GM18861 (cell line): Measurements from ENCODE around the gene RPS14.
"Not testable (repeated sequence)": the region's sequence is repeated elsewhere in the genome, so short reads cannot be mapped to it uniquely, and the experiment has no call there.

Experiments
- ATAC-seq: cut with Tn5 transposase; IDR thresholded peaks from one replicate; pipeline ENCODE4 v1.9.1; 2021; ENCODE audit not compliant: unreplicated experiment

RPS14 gene

DNA sequence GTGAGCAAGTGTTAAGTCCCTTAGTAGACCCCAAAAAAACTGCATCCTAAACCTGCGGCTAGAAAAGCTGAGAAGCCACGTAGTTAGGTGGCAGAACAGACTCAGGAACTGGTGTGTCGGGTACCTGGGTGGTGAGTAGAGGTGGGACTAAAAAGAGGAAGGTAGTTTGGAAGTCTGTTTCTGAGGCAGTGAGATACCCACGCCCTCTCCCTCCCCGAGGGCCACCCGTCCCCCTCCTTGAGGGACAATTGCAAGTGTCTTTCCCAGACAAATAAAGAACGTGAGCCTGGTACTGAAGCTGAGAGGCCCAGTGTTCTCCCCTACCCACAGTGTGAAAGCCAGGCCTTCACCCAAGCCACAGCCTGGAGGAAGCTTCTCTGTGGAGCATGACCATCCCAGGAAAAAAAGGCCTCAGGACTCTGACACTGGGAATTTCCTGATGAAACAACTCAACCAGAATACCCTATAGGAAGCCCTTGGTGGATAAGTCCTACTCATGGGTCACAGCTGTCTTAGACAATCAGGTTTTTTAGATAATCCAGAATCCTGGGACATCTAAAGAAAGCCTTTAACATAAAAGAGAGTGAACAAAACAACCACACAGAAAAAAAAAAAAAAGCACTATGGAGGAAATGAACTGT lies 29.8 kb downstream of the RPS14 start:
- peak; percentile 72 for ATAC-seq

DNA sequence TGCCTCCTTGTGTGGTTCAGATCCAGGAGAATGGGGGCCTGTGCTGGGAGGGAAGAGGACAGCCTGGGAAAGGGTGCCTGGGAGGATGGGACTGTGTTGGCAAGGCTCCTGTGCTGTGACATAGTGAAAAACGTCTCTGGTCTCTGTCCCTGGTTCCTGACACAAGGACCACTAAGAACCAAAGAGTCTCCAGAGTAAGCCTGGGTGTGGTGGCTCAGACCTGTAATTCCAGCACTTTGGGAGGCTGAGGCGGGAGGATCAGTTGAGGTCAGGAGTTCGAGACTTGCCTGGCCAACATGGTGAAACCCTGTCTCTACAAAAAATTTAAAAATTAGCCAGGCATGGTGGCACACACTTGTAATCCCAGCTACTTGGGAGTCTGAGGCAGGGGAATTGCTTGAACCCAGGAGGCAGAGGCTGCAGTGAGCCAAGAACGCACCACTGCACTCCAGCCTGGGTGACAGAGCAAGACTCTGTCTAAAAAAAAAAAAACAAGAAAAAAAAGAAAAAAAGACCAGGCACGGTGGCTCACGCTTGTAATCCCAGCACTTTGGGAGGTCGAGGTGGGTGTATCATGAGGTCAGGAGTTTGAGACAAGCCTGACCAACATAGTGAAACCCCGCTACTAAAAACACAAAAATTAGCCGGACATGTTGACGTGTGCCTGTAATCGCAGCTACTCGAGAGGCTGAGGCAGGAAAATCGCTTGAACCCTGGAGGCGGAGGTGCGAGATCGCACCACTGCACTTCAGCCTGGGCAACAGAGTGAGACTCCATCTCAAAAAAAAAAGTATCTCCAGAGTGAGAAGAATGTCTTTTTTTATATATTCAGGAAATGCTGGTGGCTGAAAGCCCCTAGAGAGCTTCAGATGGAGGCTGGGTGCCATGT lies 35.4 kb downstream of the RPS14 start:
- ATAC-seq: not testable (repeated sequence)

DNA sequence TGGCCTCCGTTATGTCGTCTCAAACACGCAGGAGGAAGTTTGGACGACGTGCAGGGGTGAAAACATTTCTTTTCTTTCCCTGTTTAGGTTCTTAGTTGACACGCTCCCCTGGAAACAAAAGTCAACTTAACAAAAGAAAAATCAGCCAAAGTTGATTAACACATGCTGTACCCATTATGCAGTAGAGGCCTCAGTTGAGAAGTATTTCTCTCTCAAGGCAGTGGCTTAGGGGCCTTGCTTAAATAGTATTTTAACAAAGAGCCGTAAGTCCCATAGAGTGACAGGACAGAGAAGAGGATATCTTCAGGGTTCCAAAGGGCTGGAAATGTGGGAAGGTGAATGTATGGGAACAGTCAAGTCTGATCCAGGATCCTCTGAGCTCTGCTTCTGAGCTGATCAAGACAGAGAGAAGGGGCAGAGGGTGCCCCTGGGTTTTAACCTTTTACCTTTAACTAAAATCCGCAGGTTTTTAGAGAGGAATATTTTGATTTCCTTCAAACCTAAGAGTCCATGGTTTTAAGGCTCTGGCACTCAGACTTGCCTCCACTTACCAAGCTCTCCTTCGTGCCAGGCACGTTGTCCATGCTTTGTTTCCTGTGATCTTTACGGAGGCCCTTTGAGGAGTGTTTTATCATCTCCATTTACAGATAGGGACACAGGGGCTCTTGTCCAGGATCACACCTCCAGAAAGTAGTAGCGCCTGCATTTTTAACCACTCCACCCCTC lies 36.2 kb downstream of the RPS14 start:
- ATAC-seq: no peak

DNA sequence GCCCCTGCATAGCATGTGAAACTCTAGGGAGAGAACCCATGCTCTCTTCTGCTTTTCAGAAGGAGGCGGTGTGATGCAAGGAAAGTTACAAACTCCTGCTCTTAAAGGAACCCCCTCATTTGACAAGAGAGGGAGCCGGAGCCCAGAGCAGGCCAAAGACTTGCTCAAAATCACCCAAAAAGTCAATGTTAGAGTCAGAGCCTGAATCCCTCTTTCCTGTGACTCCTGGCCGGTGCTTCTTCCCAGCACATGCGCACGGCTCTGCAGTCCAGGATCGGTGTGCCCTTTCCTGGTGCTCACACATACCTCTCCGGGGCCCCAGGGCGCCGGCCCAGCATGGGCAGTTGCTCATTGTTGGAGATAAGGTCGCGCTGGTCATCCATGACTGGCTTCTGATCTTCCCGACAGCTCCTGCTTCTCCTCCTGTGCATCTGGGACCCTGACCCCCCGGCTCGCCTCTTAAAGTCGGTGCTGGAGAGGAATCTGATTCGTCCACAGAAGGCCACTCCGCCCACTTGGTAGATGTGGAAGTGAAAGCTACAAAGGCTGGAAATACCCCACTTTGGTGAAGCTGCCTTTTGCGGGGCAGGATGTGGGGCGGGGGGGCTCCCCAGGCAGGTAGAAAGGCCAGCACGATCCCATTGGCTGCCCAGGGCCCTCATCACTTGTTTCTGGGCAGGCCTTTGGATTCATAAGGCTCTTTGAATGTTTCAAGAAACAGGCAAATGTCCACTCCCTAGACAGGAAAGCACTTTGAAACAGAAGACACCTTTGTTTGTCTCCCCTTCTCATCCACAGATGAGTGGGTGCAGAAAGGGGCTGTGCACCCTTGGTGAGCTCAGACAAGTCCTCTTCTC lies 37.0 kb downstream of the RPS14 start, which contains the start of gene CD74:
CD74 (minus strand) TSS at position 592 of the 857 bp plus-strand sequence; CDS start at position 431, 161 bp downstream.
- peak; percentile 60 for ATAC-seq

DNA sequence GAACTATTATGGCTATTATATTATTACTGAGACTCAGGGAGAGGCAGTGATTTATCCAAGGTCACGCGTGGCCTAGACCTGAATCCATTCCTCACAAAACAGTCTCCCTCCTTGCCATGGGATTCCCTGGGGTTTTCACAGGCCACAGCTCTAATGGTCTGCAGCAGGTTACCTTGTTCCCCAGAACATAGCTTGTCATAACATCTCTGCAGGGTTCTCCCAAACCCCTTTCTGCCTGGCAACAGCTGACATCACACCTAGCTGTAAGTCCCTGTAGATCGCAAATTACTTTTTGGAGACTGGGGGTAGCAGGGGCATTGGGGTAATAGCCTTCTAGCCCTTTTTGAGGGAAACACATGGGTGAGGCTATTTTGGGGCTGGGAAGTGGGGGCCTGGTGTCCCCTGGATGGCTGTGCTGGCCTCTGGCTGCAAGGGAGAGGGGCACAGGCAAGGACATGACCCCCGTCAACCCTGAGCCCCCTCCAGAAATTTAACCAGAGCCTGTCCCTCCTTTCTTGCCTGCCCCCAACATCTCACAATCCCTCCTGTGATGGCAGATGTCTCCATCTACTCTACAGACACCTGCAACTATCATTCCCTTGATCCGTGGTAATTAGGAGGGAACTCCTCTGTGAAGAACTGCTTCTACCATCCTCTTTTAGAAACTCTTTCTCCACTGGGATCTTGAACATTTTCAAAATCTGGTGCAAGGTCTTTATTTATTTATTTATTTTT lies 38.1 kb downstream of the RPS14 start:
- no peak for ATAC-seq

DNA sequence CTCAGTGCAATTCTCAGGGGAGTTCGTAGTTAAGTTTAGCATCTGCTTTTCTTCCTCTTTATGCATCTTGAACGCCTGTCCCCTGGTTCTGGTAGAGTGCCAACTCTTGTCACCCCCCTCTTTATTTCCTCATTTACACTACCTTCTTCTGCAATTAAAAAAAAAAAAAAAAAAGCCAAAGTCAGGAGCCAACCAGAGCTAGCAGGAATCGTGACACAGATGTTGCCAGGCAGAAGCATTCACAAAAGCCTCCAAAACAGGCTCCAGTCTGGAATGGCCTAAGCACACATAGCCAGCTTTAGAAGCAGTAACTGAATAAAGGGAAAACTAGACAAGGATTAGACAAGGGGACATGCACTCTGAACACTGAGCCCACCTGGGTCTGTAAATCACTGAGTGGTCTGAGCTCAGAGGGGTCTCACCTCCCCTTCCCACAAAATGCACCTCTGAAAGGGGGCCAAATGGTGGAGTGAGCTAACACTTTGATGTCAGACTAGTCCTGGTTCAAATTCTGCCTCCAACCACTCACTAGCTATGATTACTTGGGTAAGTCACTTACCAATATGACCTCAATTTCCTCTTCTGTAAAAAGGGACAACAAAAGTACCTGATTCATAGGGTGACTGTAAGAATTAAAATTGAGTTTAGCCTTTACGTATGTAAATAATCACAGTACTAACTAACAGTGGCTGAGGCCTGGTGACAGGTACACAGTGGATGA lies 38.9 kb downstream of the RPS14 start:
- ATAC-seq: no peak

DNA sequence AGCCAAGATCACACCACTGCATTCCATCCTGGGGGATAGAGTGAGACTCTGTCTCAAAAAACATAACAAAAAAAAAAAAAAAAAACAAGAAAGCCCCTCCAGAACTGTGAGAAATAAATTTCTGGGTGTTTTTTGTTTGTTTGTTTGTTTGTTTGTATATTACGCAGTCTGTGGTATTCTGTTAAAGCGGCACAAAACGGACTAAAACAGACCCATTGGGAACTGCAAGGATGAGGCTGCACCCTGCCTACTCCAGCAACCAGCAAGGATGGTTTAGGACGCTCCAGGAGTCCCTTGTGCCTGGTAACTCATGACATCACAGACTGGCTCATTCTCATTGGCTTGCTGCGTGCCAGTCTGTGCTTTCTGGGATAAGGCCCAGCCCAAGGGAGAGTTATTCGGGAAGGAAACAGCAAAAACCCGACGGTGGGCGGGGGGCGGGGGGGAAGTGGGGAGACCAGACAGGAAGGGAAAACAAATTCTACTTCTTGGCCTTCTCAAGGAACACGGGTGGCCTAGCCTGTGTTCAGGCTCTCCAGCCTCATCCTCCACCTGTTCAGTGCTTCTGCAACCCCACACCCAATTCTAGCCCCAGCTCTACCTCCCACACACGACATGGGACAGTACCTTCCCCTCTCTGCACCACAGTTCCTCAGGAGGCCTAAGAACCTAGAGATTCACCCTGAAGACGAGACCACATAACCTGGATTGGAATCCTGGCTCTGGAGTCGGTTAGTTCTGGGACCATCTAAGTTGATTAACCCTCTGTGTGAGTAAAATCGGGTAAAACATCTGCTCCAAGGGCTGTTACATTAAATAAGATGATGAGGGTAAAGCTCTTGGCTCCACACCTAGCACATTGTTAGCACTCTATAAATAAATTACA lies 39.7 kb downstream of the RPS14 start:
- peak; percentile 21 for ATAC-seq

DNA sequence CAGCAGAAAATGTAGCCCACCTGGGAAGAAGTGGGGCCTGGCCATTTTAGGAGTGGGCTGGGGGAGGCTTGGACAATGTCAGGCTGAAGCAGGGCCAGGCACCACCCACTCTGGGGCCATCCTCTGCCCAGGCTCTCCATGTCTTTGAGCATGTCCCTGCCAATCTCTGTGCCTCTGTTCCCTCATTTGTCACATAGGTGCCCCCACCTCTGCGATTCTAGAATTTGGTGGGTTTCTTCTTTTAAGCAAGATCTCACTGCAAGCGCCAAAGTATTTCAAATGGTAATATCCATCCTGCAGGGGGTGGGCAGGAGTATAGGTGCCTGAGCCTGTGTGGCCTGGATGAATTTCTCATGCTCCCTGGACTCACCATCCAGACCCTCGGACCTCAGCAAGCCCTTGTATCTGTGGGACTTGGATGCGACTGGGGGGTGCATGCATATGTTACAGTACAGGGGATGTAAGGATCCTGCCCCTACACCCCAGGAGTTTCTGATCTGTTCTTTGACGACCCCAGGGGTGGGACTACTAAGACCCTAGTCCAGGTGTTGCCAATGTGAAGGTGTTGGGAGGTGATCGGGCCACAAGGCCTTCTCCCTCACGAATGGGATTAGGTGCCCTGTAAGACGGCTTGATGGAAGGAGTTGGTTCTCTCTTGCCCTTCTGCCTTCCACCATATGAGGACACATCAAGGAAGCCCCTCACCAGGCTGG lies 41.2 kb downstream of the RPS14 start:
- ATAC-seq: no peak

DNA sequence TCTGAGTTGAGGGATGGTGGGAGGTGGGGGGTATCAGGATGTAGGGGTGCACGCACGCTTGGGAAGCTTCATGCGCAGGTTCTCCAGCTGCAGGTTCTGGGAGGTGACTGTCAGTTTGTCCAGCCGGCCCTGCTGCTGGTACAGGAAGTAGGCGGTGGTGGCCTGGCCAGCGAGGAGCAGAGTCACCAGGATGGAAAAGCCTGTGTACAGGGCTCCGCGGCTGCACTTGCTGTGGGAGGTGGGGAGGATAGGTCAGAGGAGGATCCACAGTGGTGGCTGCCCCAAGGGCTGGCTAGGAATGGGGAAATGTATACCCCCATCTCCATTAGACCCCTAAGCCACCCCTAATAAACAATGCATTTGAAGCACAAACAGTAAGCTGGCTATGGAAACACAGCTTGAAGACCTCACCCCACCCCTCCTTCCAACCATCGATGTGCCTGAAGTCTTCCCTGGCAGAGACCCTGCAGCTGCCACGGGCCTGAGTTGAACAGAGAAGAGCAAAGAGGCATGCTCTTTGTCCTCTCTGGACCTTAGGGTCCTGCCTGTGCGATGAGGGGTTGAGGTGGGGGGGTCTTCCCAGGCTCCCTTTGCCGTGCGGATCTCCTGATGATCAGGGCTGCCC lies 42.3 kb downstream of the RPS14 start:
- no peak for ATAC-seq

DNA sequence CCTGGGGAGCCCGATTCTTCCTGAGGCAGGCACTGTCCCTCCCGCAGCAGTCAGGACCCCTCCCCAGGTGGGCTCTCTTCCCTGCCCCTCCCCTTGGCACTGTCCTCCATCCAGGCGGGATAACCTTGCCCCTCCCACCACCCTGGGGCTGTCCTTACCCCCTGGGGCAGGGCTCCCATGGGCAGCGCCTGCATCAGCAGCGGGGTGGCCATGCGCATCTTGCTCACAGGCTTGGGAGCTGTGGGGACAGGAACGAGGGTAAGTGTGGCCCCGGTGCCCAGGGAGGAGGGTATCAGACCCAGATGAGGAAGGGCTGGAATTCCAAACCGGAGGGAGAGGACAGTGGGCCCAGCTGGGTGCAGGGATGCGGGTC lies 42.8 kb downstream of the RPS14 start:
- no peak for ATAC-seq

DNA sequence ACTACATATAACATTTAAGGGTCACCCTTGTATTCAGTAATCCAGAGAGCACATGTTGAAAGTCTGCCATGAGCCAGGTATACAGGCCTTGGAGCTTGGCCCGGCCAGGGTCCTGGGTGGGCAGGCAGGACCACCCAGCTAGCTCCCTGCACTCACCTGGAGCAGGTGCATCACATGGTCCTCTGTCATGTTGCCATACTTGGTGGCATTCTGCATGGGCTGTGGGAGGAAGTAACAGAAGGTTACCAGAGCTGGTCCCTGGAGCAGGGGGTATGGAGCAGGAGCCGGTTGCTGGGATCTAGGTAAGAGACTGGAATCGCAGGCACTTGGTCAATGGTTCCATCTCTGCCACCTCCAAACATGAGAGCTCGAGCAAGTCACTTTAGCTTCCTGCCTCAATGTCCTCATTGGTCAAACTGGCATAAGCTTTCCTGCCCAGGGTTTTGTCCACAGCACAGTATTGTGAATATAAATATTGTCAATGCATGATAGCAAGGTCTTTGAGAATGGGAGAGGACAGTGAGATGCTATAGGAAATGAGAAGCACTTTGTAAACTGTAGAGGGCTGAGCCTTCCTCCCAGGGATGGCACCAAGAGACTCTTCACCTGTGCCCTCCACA lies 43.3 kb downstream of the RPS14 start:
- no peak for ATAC-seq

DNA sequence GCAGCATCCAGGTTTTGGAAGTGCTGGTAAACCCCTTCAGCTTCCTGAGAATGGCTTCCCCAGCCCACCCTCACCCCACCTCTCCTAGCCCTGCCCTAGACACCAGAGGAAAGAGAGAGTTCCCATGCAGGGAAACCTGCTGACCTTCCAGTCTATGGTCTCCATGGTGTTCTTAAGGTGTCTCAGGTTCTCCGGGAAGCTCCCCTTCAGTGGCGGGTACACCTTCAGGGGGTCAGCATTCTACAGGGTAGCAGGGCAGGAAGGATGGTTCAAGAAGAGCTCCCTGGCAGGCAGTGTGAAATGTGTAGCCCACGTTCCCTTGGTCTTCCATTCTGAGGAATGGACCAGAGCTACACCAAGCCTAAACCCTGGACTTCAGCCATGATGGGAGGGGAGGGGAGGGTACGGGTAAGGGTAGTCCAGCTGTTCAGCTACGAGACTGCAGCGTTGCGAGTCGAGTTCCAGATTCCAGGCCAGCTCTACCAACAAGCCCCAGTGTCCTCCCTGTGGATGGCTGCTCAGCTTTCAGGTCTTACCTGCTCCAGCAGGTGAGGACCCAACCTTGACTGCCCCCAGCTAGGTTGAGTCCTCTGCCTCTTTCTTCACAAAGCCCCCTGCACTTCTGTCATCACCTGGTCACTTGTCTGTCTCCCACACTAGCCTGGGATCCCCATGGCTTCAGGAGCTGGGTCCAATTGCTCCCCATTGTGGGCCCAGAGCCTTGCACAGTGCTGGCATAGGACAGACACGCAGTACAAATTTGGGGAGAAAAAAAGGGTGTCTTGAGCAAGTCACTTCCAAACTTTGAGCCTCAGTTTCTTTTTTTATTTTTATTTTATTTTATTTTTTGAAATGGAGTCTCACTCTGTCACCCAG lies 44.4 kb downstream of the RPS14 start:
- ATAC-seq: no peak

DNA sequence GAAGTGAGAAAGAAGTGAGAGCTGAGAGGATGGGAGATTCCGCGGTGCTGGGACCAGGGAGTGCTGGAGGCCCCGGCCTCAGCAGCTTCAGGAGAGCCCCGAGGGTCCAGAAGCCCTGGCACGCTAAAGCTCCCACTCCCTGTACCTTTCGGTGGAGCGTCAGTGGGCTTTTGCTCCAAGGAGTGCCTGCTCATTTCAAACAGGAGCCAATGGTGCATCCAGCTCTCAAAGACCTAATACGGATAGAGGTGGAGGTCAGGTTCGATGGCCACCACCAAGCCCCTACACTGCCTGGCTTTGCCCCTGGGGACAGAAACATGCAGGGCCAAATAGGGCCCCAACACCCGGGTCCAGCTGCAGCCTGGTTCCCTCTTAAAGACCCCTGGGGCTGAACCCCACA lies 45.0 kb downstream of the RPS14 start:
- ATAC-seq: no peak

DNA sequence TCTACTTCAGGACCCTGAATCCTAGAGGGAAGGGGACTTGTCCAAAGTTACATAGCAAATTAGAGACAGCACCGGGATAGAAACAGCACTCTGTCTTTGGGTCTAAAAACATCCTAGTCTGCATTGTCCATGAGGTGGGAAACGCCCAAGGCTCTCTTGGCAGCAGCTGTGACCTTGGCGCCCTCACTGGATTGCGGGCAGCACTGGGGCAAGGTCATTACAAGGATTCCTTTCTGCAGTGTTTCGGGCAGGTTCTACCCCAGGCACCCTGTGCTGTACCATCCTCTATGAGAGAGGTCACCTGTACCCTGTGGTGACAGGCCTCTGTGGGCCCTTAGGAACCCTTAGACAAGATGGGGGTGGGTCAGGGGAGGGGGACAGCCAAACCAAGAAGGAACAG lies 45.4 kb downstream of the RPS14 start:
- ATAC-seq: no peak

DNA sequence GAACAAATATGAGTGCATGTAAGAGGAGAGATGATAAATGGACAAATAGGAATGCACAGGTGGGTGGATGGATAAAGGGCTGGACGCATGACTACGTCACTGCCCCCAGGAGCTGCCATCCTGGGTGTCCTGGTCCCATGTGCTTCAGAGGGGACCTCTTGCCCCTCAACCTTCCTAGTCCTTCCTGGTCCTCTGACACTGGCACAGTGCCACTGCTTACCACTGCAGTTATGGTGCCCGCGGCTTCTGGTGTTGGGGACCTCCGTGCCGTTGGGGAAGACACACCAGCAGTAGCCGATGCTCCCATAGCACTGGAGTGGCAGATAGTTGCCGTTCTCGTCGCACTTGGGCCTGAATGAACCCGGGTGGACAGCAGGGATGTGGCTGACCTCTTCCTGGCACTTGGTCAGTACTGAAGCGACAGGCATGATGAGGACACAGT lies 46.6 kb downstream of the RPS14 start:
- ATAC-seq: no peak

DNA sequence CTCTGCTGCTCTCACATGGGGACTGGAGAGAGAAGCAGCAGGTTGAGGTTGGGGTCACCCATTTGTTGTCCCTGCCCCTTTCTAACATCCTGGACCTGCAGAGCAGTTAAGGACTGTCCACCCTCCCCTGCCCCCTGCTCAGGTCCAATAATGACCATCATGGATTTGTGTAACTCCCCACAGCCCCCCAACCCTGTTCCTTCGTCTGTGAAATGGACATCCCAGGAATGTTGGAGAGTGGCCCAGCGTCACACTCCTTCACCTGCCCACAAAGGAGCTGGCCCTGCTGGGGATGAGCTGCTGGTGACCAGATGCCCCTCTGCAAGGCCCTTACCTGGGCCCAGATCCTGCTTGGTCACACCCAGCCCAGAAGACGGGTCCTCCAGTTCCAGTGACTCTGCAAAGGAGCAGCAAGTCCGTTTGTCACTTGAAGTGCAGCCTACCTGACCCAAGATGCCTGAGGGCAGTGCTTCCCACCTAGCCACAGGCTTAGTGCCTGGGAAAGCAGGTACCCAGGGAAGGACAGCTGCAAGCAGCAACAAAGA lies 47.2 kb downstream of the RPS14 start:
- ATAC-seq: no peak
